Esophagus squamous epithelium (tissue), 5 donors: Measurements from ENCODE around the gene CFAP97. TPM values are rescaled to one million over a fixed set of nuclear protein-coding genes. Genes with fewer than 3 reads are reported as not detected.
"Not testable (repeated sequence)": the region's sequence is repeated elsewhere in the genome, so short reads cannot be mapped to it uniquely, and the experiment has no call there.

Source experiments
- DNase-seq: peaks from one replicate; lab custom pipeline; 2025; lab: John Stamatoyannopoulos, UW
- H3K27ac ChIP-seq, 4 donors: fragments of 200-600 bp; sonication (generic); one replicate each; pipeline ENCODE4 v1.5.1; 2016 to 2019; ENCODE audit warnings: mild to moderate bottlenecking in 1 of 4
- H3K27me3 ChIP-seq, 4 donors: fragments of 200-600 bp; sonication (generic); 1 replicate in 3 of 4; 2 replicates in 1 of 4; pipeline versions ENCODE4 v1.5.1 to v1.6.0; 2017 to 2021; ENCODE audit warnings: antibody characterized with exemption in 1 of 4
- H3K36me3 ChIP-seq, 3 donors: fragments of 200-600 bp; sonication (generic); one replicate each; pipeline ENCODE4 v1.5.1; 2016 to 2019
- H3K4me1 ChIP-seq, 3 donors: fragments of 200-600 bp; sonication (generic); one replicate each; pipeline ENCODE4 v1.5.1; 2017 to 2019
- H3K4me3 ChIP-seq, 4 donors: fragments of 200-600 bp; sonication (generic); 1 replicate in 3 of 4; 2 replicates in 1 of 4; pipeline ENCODE4 v1.5.1; 2016 to 2019; ENCODE audit warnings: mild to moderate bottlenecking in 2 of 4, moderate library complexity in 1 of 4
- H3K9me3 ChIP-seq, 3 donors: fragments of 200-600 bp; sonication (generic); one replicate each; pipeline ENCODE4 v1.5.1; 2016 to 2019
- POLR2A ChIP-seq, 4 donors: fragments of 450-650 bp; IDR thresholded peaks; one replicate each; pipeline ENCODE4 v1.6.1; 2017; ENCODE audit warnings: antibody characterized with exemption in 4 of 4, mild to moderate bottlenecking in 4 of 4, moderate library complexity in 3 of 4
- WGBS, 2 donors: methylation state at CpG; one replicate each; pipeline ENCODE4 v1.1.5; 2018; 5-methylcytosine and 5-hydroxymethylcytosine counted together
- intact Hi-C: fragments of 100-400 bp; cut with DNase I; formaldehyde crosslinking; loops from one replicate; pipeline ENCODE4 v1.15.0; 2022
- total RNA-seq, 4 donors: library from RNA; depleted of rRNA; stranded (reverse); fragments of >200 nt; gene quantifications; one replicate each; pipeline ENCODE4 v1.1.0, GENCODE V29; 2016
- TF ChIP-seq, protein P1 (sequence below), 6 experiments: fragments of 450-650 bp in 4 of 6; fragments of 200-600 bp in 2 of 6; sonication (generic) in 2 of 6; IDR thresholded peaks; one replicate each; pipeline ENCODE4 v1.5.1; 2016 to 2019; ENCODE audit warnings: antibody characterized with exemption in 6 of 6, mild to moderate bottlenecking in 4 of 6, moderate library complexity in 4 of 6
- donor health status: DM: yes; HTN: yes; CAD: no.

CFAP97 gene
- total RNA-seq, 4 donors from 2014 or later, result 14.6 to 34.0 (median 20.0) TPM

DNA sequence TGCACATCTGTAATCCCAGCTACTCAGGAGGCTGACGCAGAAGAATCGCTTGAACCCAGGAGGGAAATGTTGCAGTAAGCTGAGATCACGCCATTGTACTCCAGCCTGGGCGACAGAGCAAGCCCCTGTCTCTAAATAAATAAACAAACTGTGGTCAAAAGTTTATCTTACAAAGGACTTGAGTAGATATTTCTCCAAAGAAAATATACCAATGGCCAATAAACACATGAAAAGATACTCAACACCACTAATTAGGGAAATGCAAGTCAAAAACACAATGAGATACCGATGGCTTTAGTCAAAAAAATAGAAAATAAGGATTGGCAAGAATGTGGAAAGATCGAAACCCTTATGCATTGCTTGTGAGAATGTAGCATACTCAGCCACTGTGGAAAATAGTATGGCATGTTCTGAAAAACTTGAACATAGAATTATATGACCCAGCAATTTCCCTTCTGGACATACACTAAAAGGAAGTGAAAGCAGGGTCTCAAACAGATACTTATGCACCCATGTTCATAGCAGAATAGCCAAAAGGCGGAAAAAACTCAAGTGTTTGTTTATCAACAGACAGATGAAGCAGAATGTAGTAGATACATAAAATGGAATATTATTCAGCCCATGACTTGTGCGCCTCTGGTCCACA is 2.0 kb upstream of the CFAP97 start:
- Histone ChIP-seq H3K27ac (no peak overlapping the region), H3K4me1 (peaks cover 22 to 49% (median 24%) of the 10 kb centered on the region in 3 donors), H3K9me3 (no peaks in the 10 kb centered on the region), H3K27me3 (no peaks in the 10 kb centered on the region), H3K36me3 (no peaks in the 10 kb centered on the region), H3K4me3 (no peak overlapping the region)
- 95% methylated on average over 8 of the region's 8 CpGs for WGBS, 2 donors
- TF ChIP-seq, protein P1, sequence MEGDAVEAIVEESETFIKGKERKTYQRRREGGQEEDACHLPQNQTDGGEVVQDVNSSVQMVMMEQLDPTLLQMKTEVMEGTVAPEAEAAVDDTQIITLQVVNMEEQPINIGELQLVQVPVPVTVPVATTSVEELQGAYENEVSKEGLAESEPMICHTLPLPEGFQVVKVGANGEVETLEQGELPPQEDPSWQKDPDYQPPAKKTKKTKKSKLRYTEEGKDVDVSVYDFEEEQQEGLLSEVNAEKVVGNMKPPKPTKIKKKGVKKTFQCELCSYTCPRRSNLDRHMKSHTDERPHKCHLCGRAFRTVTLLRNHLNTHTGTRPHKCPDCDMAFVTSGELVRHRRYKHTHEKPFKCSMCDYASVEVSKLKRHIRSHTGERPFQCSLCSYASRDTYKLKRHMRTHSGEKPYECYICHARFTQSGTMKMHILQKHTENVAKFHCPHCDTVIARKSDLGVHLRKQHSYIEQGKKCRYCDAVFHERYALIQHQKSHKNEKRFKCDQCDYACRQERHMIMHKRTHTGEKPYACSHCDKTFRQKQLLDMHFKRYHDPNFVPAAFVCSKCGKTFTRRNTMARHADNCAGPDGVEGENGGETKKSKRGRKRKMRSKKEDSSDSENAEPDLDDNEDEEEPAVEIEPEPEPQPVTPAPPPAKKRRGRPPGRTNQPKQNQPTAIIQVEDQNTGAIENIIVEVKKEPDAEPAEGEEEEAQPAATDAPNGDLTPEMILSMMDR (IDR thresholded peaks at IDR 0.05), result no peak
- no peak for TF ChIP-seq POLR2A (IDR thresholded peaks at IDR 0.05)
- DNase-seq, result no peak
- intact Hi-C loops, result loop anchor here (10.0 kb wide), 1 partner anchor 189 kb away; the partner anchor contains the start of genes ANKRD37 and LRP2BP

DNA sequence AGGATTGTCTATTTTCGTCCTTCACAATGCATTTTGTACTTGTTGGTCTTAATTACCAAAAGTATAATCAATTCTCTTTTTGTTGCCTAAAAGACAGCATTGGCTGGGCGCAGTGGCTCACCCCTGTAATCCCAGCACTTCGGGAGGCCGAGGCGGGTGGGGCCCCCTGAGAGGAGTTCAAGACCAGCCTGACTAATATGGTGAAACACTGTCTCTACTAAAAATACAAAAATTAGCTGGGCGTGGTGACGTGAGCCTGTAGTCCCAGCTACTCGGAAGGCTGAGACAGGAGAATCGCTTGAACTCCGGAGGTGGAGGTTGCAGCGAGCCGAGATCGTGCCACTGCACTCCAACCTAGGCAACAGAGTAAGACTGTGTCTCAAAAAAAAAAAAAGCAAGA is 1.3 kb upstream of the CFAP97 start:
- peak overlapping the region in 2 of 4 donors; percentile 95 to 96 for H3K27ac ChIP-seq
- H3K4me1 ChIP-seq, result peaks cover 22 to 45% (median 24%) of the 10 kb centered on the region in 3 donors
- WGBS, 2 donors, result 78% methylated on average over 11 to 13 of the region's 13 CpGs
- H3K27me3 ChIP-seq, H3K4me3 ChIP-seq, H3K36me3 ChIP-seq, H3K9me3 ChIP-seq, DNase-seq: not testable (repeated sequence)
- intact Hi-C loops, result loop anchor here (10.0 kb wide), 1 partner anchor 190 kb away; the partner anchor contains the start of genes ANKRD37 and LRP2BP

DNA sequence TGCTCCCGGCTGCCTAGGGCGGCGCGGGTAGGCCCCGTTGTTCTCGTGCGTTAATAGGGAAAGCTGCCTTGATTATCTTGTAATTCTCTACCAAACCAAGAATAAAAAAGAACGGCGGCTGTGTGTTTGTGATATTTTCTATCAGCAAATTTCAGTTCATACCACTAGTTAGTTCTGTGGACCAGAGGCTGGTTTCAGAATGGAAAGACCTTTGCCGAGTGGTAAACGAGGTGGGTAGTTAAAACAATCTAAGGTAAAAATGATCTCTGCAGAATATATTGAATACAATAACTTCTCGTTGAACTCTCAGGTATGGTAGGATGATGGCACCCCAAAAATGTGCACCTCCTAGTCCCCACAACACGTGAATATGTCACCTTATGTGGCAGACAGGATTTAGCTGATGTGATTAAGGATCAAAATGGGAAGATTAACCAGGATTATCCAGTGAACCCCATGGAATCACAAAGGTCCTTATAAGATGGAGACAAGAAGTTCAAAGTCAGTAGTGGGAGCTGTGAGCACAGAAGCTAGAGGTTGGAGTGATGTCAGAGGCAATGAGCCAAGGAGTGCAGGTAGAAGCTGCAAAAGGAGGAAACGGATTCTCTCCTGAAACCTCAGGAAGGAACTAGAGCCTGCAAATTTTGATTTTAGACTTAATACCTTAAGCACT is 574 bp upstream of the CFAP97 start:
- Histone ChIP-seq H3K9me3 (no peaks in the 10 kb centered on the region), H3K36me3 (peaks cover 0 to under 1% (median 0%) of the 10 kb centered on the region in 3 donors), H3K27me3 (no peaks in the 10 kb centered on the region), H3K4me1 (peaks cover 22 to 45% (median 24%) of the 10 kb centered on the region in 3 donors), H3K27ac (peak overlapping the region; percentile 92 to 98 (median 96)), H3K4me3 (peak overlapping the region; percentile 62 to 96 (median 82))
- TF ChIP-seq POLR2A (IDR thresholded peaks at IDR 0.05), result no peak
- TF ChIP-seq, protein P1 (IDR thresholded peaks at IDR 0.05), result no peak
- intact Hi-C loops, result loop anchor here (10.0 kb wide), 1 partner anchor 190 kb away; the partner anchor contains the start of genes ANKRD37 and LRP2BP
- no peak for DNase-seq
- WGBS, 2 donors, result 1 to 2% methylated on average over 9 to 12 of the region's 14 CpGs

DNA sequence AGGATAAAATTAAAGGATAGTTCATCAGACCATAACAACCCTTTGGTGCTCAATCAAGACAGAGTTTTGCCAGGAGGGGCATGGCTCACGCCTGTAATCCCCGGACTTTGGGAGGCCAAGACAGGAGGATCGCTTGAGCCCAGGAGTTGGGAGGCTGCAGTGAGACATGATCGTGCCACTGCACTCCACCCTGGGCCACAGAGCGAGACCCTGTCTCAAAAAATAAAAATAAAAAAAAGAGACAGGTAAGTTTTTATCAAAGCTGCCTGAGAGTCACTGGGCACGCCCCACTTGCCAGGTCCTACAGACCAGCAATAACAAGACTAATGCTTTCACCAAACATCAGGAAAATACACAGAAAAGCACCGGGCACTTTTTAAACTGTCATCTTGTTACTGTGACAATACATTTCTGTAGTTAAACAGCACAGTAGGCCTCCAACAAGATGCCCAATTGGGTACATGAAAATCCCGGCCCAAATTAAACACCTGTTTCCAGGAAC is 765 bp downstream of the CFAP97 start:
- H3K27ac ChIP-seq, result peak overlapping the region; percentile 92 to 98 (median 96)
- 58 to 71% methylated on average over 7 to 8 of the region's 8 CpGs for WGBS, 2 donors
- H3K36me3 ChIP-seq, result peaks cover 0 to 10% (median 0%) of the 10 kb centered on the region in 3 donors
- peaks cover 17 to 34% (median 20%) of the 10 kb centered on the region in 3 donors for H3K4me1 ChIP-seq
- TF ChIP-seq, protein P1 (IDR thresholded peaks at IDR 0.05), result no peak
- no peak for TF ChIP-seq POLR2A (IDR thresholded peaks at IDR 0.05)
- H3K27me3 ChIP-seq, result no peaks in the 10 kb centered on the region
- peak overlapping the region; percentile 62 to 96 (median 82) for H3K4me3 ChIP-seq
- no peaks in the 10 kb centered on the region for H3K9me3 ChIP-seq
- no peak for DNase-seq
- intact Hi-C loops, result loop anchor here (10.0 kb wide), 1 partner anchor 192 kb away; the partner anchor contains the start of genes ANKRD37 and LRP2BP
